NOMO-1 treated with dmso at 0.1 percent for 144 hours (cell line): ENCODE data around the gene MOSPD2.
A peak's percentile ranks its signal among the peaks of the same experiment; 100 is the strongest.

ENCODE experiments used
- DNase-seq: peaks from one replicate; lab custom pipeline; 2025; ENCODE audit not compliant: unreplicated experiment; lab: John Stamatoyannopoulos, UW

Gene MOSPD2

DNA sequence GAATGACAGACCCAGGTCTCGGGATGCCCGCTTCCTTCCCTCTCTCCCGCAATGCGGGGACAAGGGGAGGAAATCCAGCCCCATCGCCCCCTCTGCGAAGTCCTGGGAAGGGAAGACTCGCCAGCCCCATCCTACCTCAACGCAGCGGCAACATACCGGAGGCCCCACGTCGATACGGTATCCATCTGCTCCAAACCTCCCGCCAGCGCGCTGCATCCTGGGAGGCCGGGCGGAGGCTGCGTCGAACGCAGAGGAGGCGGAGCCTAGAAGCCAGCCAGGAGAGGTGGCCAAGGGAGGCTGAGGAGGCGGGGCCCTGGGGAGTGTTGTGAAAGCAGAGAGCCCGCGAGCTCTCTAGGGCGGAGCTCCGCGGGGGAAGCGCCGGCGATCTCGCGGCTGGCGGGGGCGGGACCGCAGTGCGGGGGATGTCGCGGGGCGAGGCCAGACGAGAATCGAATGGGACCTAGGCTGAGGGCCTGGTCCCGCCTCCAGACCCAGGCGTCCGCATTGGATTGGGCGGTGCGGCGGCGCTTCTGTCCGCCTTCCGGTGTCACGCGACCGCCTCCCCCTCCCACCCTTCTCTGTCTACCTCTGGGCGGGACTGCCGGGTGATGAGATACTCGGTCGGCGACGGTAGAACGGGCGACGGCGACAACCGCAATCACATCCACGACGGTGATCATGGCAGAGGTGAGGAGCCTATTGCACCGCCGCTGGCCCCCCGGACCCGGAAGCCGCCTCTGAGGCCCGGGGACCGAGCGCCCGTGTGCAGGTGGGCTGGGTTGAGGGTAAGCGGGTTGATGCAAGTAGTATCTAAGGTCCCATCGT, at the start of gene MOSPD2, which contains the start of gene FANCB:
TSS of gene MOSPD2 (plus strand) at position 571 of the 825 bp plus-strand sequence. CDS start at position 679, 108 bp downstream.
TSS of gene FANCB (minus strand) at position 219 of the 825 bp plus-strand sequence. CDS start 7,559 bp downstream, outside the sequence.
- peak; percentile 85 for DNase-seq

DNA sequence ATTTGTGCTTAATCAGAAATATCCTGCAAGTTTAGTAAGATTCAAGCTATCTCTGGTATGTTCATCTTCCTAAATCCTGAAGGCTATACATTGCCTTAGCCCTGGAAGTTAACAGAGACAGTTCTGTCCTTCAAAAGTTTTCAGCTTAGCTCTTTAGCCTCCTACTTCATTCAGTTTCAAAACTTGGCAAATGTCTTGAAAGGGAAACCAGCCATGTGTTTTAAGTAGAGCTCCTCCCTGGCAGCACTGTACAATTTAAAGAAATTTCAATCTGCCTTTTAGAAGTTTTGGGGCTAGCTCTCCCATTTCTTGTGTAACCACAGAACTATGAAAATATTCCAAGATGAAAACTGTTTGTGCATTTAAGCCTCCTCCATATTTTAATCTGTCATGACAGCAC, 47.4 kb upstream of the MOSPD2 start:
- DNase-seq = no peak

DNA sequence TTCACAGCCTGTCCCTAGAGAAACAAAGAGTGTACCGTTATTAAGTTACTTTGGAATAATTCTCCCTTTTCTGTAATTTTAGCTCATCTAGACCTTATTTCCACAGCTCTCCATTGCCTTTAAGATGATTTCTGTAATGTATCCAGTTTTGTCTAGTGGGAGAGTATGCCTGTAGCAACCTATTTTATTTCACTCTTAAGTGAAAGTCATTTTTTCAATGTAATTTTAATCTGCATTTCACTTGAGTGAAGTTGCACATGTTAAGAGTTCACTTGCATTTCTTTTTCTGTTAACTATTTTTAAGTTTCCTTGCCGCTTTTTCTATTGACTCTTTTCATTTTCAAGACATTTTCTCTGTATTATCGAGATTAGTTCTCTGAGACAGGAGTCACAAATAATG, 46.9 kb upstream of the MOSPD2 start:
- no peak for DNase-seq

DNA sequence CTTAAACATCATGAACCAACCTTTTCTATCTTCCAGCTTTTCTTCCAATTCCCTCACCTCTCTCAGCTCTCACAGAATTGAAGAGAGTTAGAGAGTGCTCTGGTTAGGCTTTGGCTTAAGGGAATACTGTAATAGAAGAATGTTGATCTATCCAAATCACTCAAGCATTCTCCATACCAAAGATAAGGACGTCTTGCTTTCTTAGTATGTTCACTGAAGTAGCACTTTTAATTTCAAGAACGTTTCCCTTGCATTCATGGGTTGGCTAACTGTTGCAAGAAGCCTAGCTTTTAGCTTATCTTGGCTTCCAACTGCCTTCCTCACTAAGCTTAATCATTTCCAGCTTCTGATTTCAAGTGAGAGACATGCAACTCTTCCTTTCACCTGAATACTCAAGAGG, 43.6 kb upstream of the MOSPD2 start:
- DNase-seq = no peak

DNA sequence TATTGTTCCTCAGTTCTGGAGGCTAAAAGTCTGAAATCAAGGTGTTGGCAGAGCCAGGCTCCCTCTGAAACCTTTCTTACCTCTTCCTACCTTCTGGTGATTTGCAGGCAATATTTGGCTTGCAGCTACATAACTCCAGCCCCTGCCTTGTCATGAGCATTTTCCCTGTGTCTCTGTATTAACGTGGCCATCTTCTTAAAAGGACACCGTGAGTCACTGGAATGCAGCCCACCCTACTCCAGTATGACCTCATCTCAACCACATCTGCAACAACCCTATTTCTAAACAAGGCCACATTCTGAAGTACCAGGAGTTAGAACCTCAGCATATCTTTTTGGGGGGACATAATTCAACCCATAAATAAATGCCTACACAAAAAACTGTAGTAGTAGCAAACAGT, 41.1 kb upstream of the MOSPD2 start:
- no peak for DNase-seq

DNA sequence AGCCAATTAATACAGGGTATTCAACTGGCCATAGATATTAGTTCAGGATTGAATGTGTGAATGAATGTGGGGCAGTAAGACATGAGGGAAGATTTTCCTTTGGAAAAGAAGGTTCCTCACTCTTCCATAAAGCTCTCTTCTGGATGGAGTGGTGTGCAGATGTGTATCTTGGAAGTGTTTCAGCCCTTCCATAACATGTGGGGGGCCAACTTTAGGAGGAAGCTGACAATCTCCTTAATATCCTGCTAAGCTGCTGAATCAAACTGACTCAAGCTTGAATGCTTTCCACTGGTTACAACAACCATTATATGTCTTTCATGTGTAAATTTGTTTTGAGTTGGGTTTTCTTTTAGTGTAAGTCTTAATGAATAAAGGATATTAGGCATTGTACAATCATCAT, 40.6 kb upstream of the MOSPD2 start:
- DNase-seq = no peak

DNA sequence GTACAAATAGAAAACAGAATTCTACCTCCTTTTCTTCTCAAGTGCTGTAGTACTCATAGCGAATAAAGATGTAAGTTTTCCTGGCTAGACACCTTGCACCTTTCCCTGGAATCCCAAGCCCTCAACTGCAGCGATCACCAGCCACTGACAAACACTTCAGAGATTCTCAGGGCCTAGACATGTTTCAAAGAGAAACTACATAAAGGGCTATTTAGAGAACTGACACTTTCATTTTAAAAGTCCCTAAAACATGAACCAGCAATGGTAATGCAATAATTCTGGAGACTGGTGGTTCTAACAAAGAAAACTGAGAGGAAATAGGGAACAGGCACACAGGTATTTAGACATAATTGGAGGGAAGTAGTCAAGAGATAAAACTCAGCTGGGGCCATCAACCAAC, 36.1 kb upstream of the MOSPD2 start:
- no peak for DNase-seq

DNA sequence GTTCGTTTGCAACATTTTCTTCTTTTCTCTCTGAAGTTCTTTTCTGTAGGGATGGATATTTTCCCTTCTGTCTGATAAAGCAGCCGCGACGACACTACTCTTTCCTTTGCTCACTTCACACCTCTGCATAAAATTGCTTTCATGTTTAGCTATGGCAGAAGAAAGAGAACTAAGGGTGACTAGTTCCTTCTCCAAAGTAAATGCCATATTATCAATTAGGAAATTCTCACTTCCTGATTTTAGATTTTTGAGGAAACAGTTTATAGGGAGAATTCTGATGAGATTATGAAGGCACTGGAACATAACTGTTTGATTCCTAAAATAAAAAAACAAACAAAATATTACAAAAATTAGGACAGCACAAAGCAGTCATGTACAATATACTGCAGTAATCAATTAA, 29.6 kb upstream of the MOSPD2 start:
- no peak for DNase-seq

DNA sequence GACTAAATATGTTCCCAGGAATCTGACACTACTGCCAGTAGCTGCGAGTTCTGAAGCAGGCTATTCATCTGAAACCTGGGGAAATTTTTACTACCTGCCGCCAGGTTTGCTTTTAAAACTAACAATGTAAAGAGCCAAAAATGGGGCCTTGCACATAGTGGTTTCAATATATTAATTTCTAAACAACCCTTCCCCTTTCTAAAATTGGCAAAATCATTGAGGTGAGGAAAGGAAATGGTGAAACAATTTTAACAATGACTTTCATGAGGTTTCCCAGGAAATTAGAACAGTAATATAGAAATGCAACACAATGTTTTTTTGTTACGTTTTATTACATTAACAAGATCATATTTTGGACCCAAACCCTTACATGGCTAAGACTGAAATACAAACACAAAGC, 21.7 kb upstream of the MOSPD2 start:
- DNase-seq = no peak

DNA sequence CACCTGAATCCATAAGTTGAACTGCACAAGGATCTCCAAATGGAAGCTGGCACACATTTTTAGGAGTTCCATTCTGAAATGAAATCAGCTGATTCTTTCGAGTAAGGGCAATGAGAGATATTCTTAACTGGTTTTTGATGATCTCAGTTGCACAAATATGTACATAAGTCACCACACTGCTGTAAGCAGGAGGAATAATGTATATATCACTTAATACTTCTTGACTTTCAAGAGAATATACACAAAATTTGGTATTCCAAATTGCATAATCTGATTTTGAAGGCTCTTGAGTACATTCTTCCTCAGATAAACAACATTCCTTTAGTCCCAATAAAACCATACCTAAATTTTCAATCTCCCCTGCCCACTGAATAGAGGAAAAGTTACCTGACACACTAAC, 8.6 kb upstream of the MOSPD2 start:
- DNase-seq = no peak

DNA sequence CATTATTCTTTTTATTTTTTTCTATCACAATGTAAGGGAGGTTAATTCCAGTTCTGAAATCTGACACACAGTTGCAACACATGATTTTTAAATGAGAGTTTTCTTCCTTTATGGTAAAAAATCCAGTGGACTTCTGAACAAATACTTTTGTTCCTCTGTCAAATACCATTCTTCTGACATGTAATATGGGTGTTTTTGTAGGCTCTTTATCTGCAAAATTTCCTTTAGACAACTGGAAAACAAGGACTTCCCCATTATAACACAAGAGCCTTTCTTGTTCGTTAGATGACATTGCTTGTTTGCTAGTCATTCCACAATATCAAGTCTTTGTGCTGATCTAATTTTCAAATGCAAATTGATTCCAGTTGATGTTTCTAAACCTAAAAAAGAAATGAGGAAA, 8.0 kb upstream of the MOSPD2 start:
- no peak for DNase-seq

DNA sequence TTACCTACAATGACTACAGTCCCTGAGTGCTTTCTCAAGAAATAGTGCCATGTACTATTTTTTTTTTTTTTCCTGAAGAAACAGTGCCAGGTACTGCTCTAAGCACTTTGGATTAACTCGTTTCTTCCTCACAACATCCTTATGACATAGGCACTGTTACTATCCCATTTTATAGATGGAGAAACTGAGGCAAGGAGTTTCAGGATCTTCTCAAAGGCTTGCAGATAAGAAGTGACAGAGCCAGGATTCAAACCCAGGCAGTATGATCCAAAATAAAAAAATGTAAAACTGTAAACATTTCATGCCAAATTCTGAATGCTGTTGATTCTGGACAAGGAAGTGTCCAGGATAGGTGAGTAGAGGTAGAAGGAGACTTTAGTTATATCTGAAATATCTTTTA, 1.5 kb upstream of the MOSPD2 start:
- no peak for DNase-seq

DNA sequence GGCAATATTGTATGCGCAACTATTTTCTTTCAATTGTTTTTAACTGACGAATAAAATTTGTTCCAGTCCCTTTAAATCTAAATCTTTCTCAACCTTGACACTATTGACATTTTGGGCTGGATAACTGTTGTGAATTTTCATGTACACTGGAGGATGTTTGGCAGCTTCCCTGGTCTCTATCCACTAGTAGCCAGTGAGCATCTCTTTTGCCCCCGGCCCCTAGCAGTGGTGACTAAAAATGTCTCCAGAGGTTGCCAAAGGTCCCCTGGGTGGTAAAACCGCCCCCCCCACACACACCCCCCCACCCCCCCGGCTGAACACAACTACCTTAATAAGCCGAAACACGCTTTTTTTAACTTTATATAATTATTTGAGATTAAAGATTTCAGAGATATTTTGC, 866 bp upstream of the MOSPD2 start:
- DNase-seq = no peak

DNA sequence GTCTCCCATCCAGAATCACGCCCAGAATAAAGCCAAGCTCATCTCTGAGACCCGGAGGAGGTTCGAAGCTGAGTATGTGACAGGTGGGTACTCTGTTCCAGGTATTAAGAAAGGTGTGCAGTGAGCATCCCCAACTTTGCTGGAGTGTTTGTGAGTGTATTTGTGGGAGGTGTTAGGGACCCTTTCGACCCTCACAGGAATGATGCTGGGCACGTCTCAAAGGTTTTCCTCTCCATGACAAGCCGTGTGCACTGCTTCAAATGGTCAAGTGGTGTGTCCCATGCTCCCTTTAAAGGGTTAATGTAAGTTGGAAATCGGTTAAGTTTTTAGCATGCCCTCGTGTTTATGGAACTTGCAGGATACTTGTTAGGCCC, 442 bp downstream of the MOSPD2 start:
- DNase-seq = no peak

DNA sequence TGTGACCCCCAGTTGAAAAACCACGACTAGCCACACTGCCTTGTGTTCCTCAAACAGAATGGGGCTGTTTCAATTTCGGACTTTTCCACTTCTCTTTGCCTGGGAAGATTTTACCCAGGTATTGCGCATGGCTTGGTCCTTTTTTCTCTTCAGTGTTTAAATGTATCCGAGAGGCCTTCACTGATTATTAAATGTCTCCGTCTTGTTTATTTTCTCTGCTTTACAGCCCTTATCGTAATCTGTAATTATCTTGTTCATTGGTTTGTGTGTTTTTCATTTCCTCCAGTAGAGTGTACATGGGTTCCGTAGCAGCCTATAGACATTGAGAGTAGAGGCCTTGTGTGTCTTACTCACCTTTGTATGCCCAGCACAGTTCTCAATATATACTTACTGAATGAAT, 2.4 kb downstream of the MOSPD2 start:
- no peak for DNase-seq

DNA sequence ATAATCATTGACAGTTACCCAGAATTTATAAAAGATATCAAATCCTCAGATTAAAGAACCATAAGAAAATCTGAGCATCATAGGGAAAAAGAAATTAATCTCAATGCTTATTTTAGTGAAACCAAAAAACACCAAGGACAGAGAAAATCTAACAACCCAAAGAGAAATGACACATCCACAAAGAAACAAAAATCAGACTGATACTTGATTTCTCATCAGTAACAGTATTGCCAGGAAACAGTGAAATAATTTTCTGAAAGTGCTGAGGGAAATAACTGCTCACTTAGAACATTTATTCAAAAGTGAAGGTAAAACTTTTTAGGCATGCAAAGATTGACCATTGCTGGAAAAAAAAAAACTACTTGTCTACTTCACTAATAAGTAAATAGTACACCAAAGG, 10.6 kb downstream of the MOSPD2 start:
- no peak for DNase-seq

DNA sequence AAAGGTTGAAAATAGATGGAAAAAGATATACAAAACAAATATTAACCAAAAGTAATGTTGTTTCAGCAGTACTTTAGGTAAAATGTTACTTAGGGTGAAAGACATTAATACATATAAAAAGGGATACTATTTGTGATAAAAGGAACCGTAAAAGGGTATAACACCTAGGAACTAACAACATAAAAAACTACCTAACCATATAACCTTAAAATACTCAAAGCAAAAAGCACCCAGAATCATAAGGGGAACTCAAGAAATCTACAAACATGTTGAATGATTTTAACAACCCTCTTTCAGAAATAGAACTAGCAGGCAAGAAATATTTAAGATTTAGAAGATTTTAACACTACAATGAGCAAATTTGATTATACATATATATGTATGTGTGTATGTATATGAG, 11.5 kb downstream of the MOSPD2 start:
- no peak for DNase-seq

DNA sequence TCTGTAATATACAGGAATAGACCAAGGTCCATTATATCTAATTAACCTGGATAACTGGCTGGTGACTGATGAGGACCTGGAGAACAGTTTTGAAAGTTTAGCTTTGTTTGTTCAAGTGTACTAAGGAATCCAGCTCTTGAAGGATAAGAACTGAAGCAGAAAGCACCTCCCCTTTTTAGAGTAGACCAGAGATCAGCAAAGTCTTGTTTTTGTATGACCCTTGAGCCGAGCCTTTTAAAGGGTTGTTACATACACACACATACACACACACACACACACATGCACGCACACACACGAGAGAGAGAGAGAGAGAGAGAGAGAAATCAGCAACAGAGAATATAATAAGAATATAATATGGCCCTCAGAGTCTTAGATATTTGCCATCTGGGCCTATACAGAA, 13.0 kb downstream of the MOSPD2 start:
- DNase-seq = no peak

DNA sequence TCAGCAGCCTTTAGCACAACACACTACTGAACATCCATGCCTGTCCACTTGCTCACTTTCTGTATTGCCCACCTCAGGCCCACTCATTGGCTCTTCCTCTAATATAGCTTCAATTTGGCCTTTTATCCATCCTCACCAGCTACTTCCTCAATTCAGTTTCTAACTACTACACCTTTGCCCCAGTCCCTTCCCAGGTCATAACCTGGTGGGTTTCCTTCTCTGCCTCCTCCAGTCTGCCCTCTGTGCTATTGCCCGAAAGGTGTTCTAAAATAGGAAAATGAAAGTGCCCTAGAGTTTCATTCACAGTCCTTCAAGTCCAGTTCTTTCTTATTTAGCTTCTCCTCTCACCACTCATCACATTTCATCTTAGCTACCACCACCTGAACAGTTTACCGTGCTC, 23.1 kb downstream of the MOSPD2 start:
- no peak for DNase-seq

DNA sequence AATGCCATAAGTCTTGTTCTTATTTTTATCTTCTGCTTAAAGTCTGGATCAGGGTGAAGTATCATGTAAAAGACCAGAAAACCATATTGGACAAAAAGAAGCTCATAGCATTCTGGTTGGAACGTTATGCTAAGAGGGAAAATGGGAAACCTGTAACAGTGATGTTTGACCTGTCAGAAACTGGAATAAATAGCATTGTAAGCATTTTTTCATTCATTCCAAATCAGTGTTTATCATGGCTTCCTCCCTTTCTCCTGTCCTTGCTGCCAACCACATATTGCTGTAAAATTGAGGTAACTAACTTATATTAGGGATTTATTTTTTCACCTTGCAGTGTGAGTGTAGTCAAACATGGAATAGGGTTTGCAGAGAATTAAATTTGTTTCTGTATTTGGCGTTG, 23.8 kb downstream of the MOSPD2 start:
- DNase-seq = no peak

DNA sequence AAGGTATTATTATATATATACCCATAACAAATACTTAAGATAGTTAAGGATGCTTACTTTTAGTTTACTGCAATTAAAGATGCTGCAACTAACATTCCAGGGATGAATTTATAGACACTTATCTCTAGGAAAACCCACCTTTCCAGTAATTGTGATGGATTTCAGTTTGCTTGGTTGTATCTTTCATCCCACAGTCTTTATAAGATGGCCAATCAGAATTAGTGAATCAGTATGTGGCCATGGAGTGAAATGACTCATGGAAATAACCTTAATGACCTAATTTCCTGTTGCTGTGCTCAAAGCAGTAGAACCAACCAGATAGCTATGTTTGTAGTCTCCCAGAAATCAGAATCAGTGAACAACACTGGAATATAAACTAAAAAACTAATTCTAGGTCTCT, 26.4 kb downstream of the MOSPD2 start:
- DNase-seq = no peak

DNA sequence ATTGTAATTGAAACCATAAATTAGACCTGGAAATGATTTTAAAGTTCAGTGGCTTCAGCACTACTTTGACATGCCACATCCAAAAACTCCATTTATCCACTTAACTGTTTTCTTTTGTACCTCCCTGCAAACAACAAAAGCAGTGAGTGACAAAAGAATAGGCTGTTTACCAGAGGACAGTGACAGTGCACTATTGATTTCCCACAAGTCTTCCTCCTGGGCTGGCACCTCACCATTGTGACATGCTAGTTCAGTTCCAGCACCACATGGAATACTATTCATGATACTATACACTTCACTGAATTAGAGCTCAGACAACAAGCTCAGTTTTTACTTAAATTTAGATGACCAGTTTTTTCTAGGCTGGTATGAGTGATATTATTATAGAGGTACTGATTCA, 29.3 kb downstream of the MOSPD2 start:
- DNase-seq = no peak

DNA sequence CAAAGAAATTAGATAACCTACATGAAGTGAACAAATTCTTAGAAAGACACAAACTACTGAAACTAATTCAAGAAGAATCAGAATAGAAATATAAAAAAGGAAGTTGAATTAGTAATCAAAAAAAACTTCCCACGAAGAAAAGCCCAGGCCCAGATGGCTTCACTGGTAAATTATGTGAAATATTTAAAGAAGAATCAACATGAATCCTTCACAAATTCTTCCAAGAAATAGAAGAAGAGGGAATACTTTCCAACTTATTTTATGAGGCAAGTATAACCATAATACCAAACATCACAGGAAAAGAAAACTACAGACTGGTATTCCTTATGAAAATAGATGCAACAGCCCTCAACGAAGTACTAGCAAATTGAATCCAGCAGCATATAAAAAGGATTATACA, 30.7 kb downstream of the MOSPD2 start:
- DNase-seq = no peak
